ENCODE data around the gene METTL24.
"Not testable (repeated sequence)": the region's sequence is repeated elsewhere in the genome, so short reads cannot be mapped to it uniquely, and the experiment has no call there.

Gene METTL24

DNA sequence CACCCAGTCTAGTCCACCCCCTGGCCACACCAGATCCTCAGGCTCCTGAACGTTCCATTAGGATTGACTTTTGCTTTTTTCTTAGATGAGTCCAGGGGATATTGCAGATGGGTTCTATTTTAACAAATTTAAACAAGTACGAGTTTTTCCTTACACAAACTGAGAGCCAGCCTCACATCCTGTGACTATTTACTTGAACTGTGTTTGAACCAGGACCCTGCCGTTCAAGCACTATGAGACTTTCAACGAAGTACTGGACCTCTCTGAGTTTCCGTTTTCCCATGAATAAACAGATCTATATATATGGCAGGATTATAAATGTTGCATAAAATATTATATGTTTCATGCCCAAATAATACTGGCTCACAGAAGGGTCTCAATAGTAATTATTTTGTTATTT, 1.4 kb upstream of the METTL24 start:
- no peak for DNase-seq

DNA sequence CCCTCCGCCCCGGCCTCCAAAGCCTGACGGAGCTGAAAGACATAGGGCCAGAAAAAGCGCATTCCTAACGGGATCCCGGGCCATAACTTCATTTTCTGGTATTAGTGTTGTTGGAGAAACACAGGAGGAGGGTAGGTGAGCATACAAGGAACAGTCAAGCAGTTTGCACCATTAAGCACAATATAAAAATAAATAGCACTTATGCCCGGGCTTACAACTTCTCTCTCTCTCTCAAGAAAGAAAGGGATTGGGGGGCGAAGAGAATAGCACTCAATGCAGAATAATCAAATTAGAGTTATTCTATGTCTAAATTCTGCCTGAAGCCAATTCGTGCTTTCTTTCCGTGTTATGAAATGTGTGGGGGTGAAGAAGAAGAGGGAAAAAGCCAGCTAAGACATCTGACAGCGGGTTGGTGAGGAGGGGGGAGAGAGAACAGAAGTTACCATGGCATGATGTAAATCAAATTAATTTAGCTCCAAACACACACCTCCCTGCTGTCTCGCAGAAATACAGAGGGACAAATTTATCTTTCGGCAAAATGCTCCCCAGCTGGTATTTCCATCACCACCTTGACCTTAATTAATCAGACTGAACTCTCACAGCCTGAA, 508 bp upstream of the METTL24 start:
- no peak for DNase-seq

DNA sequence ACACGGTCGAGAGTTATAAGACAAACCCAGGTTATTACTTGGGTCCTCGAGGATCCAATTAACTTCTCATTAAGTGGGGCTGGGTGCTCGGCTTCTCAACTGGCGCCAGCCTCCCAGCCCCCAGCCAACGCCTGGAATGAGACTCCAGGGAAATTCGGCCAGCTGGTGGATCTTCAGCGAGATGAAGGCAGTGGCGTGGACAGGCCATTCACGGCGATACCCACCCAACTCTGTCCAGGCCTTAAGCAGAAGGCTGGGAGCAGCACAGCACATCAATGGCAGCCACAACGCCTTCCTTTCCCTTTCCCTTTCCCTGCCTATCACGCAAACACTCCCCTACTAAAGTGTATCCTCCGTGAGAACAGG, 868 bp downstream of the METTL24 start:
- DNase-seq: no peak

DNA sequence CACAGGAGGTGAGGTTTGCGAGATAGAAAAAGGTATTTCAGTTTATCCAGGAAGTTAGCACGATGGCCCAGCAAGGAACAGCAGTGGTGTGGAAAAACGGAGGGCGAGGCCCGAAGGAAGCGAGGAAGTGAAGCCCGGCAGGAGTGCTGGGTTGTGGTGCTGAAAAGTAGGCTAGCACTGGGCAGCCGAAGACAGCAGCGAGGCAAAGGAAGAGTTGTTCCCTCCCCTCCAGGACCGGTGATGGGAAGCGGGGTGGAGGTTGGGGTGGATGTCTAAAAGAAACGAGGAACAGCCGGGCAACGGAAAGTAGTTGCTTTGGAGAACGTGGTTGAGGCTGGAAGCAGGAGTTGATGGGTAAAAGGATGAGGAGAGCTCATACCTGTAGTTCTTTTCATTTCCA, 1.4 kb downstream of the METTL24 start:
- DNase-seq: no peak

DNA sequence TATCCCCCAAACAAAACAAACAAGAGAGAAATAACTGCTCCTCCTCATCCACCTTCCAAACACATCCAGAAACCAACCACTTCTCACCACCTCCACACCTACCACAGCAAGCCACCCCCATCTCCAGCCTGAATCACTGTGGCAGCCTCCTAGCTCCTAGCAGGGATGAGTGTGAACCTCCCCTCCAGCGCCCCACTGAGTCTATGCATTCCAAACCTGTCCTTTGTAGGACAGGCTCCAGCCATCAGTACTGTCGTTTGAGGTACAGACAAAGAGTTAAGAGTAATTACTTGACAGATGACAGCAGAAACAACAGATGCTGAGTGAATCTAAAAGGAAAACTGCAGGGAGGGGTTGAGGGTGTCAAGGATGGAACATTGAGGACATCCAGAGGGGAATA, 2.4 kb downstream of the METTL24 start:
- DNase-seq: no peak

DNA sequence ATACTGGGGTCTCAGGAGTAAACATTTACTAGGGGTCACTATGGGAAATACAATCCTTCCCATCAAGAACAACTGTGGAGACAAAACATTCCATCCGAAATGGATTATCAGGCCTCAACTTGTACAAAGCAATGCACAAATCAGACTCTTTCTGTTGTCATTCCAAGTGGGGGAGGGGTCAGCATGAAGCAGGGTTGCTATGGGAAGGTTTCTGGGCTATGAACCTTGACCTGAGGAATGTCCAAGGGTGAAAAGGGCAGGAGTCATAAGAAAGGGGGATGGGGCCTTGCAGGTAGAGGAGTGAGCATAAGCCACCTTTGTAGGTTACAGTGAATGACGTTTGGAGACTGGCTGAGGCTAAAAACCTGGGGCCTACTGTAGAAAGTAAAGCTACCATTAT, 3.1 kb downstream of the METTL24 start:
- no peak for DNase-seq

DNA sequence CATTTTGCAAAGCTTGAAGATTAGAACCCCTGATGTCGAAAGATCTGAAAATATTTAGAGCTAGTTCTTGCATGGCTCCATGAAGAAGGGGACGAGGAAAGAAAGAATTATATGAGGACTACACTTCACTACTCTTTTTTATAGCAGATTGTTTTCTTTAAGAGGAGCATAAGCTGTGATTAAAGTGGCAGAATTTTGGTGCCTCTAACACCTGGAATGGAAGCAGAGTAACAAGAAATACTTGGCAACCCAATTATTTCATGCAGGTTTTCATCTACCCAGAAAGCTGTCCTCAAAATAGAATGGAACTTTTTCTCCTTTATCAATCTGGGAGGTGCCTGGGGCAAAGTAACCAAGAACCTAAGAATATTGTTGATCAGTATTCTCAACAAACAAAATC, 4.0 kb downstream of the METTL24 start:
- no peak for DNase-seq

DNA sequence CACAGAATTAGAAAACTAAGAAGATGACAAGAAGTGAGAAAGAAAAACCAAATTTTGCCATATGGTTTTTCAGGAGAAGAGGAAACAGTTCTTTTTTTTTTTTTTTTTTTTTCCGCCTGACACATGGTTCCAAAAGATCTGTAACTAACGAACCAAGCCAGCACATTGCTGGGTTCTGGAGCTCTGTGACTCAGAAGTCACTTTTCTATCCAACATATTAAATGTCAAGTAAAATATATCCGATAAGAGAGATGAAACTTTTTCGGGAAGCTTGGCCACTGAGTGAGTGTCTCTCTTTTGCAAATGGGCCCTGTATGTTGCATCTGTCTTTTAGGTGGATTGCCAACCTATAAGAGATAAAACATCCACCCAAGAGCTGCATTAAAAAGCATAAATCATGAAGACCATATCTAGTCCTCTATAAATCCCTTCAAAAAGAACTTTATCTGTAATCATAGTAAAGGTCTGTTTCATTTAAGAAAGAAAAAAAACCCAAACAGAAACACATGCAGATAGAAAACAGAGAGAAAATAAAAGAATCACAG, 4.6 kb downstream of the METTL24 start:
- no peak for DNase-seq

DNA sequence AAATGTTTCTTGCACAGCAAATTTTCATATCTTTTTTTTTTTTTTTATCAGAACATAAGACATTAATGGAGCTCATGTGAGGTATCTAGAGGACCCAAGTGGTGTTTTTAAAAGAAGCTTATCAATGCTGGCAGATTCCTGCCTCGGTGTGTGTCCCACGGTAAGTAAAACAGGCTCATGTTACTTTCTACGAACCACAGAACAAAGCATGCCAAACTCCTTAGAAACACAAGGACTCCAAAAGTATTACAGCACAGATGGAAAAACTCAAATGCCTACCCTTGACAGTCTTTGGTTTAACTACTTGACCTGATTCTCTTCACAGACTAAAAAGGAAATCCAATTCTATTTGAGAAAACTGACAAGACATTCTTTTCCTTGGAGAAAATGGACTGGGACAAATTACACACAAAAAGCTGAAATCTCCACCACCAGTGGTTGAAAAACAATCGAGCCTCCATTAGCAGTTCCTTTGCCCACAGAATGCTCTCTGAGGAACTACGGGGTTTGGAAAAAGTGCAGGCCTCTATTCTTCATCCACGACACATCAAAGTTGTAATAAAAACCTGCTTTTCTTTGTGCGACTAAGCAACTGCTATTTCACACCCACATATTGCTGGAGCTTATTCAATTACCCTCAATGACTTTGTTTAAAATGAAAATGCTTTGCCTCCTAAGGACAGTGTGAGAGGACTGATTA, 5.4 kb downstream of the METTL24 start:
- no peak for DNase-seq

DNA sequence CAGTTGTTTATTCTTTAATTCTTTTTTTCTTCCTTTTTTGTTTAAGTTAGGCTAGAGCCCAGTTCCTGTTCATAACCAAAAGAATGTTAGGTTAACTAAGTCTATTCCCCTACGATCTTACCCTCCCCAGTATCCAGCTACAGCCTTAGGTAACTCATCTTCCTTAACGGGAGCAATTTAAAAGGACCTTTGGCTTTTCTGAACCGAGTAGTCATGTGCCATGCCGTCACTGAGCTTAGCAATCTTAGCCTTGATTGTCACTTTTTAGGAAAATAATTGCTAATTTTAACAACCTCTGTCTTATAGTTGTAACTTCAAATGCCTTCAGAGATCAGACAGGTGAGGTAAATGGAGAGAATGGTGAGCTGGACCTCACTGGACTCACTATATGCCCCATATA, 6.2 kb downstream of the METTL24 start:
- no peak for DNase-seq

DNA sequence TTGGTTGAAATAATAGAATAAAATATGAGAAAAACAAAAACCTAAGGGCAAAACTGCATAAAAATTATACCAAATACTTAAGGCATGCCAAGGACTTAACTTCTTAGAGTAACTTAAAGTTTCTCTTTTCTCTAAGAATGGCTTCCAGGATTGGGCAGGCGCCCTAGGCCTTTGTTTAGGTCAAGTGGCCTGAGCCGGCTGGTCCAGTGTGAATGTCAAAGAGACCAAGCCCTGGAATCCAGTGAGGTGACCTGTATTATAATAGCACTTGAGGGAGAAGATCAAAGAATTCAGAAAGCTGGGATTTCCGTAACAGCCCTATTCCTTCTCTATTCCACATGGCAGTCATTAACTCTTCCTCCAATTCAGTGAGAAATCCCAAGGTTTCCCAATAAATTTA, 6.6 kb downstream of the METTL24 start:
- no peak for DNase-seq

DNA sequence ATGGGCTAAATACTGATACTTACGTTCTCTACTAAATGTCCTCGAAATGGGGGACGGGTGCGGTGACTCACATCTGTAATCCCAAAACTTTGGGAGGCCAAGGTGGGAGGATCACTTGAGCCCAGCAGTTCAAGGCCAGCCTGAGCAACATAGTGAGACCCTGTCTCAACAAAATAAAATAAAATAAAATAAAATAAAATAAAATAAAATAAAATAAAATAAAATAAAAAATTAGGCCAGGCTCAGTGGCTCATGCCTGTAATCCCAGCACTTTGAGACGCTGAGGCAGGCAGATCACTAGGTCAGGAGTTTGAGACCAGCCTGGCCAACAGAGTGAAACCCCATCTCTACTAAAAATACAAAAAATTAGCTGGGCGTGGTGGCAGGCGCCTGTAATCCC, 7.6 kb downstream of the METTL24 start:
- DNase-seq: not testable (repeated sequence)

DNA sequence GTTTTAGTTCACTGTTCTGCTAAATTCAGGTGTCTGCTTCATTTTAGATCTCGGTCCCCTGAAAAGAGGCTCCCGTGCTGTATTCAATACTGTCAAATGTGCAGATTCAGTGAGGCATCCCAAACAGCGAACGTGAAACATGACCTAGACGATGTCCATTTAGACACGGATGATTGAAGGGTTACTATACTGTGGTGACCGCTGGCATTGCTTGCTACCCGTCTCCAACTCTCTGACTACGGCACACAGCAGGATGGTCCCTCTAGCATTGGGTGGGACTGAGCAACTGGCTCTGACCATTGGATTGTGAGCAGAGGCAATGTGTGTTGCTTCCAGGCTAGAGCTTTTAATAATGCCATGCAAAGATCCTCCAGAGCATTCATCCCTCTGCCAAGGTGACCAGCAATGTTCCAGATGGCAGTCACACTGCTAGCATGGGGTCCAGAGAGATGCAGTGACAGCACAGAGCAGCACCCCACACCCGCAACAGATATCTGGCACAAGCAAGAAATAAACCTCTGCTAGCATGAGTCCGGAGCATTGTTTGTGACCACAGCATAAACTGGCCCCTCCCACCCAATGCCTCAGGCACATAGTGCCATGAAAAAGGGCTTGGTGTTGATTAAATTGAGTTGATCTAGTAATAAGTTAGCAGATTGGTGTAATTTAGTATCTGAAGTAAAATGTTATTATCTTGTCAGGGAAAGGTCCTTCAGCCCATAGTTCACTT, 9.0 kb downstream of the METTL24 start:
- DNase-seq: no peak

DNA sequence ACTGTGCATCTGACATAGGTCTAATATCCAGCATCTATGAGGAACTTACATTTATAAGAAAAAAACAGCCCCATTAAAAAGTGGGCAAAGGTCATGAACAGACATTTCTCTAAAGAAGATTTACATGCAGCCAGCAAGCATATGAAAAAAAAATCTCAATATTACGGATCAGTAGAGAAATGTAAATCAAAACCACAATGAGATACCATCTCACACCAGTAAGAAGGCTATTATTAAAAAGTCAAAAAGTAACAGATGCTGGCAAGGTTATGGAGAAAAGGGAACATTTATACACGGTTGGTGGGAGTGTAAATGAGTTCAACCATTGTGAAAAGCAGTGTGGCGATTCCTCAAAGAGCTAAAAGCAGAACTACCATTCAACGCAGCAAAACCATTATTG, 13.1 kb downstream of the METTL24 start:
- DNase-seq: no peak

DNA sequence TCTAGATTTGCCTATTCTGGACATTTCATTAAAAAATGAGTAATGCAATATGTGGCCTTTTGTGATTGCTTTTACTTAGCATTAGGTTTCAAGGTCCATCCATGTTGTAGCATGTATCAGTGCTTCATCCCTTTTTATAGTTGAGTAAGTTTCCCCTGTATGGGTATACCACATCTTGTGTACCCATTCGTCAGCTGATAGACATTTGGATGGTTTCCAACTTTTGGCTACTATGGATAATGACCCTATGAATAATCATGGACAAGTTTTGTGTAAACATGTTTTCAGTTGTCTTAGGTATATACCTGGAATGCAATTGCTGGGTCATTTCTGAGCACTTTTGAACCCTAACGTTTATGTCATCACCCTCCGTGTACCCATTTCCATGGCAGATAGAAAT, 15.4 kb downstream of the METTL24 start:
- no peak for DNase-seq

DNA sequence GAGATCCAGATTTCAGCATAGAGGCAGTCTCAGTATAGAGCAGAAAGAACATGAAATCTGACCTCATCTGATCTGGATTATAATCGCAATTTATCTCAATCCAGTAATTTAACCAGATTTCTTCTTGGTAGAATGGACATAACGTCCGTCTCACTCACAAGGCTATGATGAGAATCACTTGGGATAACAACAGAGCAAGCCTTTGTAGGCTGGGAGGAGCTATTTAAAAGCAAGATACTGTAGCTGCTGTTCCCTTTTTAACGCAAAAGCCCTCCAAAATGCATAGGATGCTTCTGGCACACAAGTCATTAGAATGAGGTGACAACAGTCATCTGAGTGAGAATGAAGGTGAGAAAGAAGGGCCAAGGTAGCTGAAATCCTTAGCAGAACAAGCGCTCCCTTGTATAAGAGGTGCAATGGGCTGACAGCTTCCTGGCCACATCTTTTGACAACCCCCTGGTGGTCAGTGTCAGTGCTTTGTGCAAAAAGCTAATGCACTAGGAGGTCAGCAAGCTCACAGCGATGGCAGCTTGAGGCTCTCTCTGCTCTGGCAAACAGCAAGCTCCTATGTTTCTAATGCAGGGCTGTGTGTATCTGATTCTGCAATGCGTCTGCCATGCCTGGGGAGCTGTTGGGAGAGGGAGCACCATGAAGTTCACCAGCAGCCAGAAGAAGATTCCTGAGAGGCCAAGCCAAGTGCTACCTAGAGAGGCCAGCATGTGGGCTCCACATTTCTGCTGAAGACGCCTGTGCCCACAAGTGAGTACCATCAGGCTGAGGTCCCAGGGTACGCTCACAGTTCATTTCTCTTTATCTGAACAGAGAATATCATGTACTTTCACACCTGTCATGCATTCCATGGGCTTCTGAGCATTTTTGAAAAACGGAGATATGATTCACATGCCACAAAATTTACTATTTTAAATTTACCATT, 16.2 kb downstream of the METTL24 start:
- DNase-seq: no peak

DNA sequence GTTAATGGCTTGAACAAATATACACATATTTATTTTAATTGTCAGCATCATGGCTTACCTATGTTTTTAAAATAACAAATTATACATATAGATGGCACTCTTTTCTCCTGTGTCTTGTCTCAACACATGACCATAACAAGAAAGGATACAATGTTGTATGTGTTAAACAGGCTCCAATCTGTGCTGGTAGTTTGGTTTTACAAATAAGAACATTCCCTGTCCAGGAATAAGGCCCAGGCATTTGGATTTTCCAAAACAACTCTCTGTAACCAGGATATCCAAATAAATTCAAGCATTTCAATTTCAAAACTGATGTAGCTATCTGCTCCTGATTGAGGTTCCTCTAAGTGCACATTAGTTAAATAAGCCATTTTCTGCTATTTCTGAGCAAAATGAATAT, 17.1 kb downstream of the METTL24 start:
- no peak for DNase-seq

DNA sequence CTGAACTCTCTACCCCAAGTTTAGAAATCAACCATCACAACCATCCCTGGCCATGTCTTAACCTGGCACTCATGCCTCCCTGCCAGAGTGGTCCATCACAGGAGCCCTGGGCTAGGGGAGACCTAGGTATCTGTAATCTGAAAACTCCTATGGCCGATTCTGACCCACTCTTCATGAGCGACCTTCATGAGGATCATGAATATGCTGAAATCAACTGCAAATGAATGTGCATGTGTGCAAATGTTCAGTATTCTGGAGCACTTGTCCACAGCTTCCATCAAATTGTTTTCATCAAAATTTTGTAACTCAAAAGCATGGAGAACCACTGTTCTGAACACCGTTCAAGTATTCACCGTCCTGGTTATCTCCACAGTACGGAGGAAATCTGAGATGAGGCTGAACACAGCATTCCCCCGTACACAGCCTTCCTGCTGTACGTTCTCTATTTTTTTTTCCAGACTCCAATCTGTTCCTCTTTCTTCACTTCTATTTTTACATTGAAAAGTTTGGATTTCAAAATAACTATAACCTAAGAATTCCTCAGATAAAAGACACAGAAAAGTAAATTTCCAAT, 17.7 kb downstream of the METTL24 start:
- no peak for DNase-seq

DNA sequence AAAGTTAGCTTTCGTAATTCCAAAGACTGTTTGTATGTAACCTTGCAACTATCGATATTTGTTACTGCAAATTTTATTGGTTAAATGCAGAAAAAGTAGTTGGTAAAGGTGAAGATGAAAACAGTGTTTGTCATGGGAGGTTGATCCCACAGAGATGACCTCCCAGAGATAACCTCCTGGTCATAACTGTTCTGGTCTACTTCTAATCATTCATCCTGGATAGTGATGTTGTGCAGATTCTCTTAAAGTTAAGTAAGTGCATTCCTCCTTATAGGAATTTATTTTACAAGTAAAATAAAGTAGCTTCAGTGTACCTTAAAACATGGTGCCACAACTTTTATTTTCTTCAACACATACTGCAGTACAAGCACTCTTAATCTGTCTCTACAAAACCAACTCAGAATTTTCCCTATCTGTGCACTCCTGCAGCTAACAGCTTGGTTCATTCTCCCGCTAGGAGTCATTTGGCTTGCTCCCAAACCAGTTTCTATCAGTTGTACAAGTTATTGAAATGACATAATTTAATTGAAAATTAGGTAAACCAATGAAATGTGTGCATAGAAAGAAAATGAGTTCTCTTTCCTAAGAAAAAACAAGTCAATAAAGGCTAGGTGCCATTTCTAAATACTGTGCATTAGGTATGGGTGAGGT, 19.2 kb downstream of the METTL24 start:
- DNase-seq: no peak

DNA sequence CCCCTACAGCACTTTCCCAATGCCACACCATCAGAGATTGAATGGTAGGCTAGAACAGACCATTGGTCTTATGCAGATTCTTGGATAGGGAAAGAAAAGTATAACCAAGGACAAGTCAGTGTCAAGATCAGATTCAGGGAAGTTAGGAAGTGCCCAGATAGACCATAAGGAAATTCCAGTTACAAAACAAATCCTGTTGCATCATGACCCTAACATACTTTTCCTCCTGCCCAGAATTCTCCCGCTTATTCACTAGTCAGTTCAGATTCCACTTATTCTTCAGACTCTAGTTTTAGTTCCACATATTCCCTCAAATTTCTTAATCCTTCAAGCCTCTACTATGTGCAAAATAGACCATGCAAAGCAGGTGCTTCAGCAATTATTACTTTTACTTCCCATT, 20.7 kb downstream of the METTL24 start:
- no peak for DNase-seq

DNA sequence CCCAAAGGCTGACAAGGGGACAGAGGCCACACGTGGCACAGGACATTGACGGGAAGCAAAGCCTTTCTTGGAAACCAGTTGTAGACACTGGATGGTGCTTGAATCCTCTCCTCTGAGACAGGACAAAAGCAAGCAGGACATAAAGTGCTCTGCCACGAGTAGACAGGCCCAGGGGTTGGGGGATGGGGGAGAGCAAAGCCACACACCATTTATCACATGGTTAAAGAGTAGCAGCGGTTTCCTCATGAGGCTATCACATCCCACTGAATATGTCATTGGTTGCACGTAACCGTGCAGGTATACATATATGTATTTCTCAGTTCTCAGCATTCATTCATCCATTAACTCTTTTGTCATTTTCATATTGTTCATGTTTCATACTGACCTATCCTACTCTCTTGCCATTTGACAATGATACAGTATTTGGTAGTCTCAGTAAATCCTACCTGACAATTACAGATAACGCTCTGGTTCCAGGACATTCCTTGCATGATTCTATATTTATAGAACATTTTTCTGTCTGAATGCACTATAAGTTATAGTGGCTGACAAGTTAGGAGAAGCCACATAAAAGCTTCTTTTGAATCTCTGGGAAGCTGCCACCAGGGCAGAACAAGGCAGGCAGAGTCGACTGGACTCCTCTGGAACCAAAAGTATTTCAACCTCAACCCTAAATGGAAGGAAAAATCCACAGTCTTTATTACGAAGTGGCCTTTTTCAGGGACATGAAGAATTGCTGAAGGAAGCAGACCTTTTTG, 23.5 kb downstream of the METTL24 start:
- no peak for DNase-seq
